Measurements from ENCODE around the gene DOCK1.

Gene DOCK1

DNA sequence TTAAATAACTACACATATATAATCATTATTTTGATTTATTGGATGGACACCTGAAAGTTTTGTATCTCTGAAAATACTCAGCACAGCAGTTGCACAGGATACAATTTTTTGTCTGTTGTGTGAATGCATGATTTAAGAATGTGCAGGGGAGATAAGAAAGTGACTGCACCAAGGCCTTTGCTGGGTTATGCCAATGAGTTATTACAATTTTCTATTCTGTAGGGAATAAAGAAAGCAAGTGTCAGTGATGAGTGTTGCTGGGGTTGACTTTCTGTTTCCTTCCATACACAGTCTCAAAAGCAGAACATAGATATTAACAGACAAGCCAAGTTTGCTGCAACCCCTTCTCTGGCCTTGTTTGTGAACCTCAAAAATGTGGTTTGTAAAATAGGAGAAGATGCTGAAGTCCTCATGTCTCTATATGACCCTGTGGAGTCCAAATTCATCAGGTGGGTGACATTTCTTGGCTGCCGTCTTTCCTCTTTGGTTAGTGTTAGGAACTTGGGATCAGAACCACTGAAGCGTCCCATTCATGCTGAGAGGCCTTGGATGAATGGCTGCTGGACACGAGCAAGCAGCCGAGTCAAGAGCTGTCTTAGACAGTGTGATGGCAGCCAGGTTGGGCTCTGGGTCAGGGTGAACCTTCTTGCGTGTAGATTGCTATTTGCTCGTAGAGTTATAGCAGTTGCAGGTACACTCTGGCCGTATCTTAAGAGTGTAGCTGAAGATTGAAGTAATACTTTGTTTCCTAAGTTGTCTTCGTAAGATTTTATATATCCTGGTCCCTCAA lies 92.8 kb downstream of the DOCK1 start:
- TF ChIP-seq, protein P1, sequence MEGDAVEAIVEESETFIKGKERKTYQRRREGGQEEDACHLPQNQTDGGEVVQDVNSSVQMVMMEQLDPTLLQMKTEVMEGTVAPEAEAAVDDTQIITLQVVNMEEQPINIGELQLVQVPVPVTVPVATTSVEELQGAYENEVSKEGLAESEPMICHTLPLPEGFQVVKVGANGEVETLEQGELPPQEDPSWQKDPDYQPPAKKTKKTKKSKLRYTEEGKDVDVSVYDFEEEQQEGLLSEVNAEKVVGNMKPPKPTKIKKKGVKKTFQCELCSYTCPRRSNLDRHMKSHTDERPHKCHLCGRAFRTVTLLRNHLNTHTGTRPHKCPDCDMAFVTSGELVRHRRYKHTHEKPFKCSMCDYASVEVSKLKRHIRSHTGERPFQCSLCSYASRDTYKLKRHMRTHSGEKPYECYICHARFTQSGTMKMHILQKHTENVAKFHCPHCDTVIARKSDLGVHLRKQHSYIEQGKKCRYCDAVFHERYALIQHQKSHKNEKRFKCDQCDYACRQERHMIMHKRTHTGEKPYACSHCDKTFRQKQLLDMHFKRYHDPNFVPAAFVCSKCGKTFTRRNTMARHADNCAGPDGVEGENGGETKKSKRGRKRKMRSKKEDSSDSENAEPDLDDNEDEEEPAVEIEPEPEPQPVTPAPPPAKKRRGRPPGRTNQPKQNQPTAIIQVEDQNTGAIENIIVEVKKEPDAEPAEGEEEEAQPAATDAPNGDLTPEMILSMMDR (IDR thresholded peaks at IDR 0.05; ENCODE audit: control insufficient read depth, insufficient read depth, low read depth, low read length, missing control alignments) = no peak
- H3K4me3 ChIP-seq (ENCODE audit: control insufficient read depth, low read depth, low read length) = no peak overlapping the region
- no peak for DNase-seq (ENCODE audit: low read depth)

DNA sequence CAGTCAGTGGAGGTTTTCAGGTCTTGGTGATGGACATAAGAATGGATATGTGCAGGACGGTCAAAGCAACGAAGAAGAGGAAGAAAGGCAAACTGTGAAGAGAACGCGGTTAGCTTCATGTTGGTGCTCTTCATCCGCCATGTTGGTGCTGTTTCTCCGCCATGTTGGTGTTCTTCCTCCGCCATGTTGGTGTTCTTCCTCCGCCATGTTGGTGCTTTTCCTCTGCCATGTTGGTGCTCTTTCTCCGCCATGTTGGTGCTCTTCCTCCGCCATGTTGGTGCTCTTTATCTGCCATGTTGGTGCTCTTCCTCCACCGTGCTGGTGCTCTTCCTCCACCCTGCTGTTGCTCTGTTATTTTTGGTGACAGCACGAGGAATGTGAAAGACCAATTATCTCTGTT lies 95.4 kb downstream of the DOCK1 start:
- TF ChIP-seq, protein P1 (IDR thresholded peaks at IDR 0.05; ENCODE audit: control insufficient read depth, insufficient read depth, low read depth, low read length, missing control alignments) = no peak
- no peak for DNase-seq (ENCODE audit: low read depth)
- no peak overlapping the region for H3K4me3 ChIP-seq (ENCODE audit: control insufficient read depth, low read depth, low read length)

DNA sequence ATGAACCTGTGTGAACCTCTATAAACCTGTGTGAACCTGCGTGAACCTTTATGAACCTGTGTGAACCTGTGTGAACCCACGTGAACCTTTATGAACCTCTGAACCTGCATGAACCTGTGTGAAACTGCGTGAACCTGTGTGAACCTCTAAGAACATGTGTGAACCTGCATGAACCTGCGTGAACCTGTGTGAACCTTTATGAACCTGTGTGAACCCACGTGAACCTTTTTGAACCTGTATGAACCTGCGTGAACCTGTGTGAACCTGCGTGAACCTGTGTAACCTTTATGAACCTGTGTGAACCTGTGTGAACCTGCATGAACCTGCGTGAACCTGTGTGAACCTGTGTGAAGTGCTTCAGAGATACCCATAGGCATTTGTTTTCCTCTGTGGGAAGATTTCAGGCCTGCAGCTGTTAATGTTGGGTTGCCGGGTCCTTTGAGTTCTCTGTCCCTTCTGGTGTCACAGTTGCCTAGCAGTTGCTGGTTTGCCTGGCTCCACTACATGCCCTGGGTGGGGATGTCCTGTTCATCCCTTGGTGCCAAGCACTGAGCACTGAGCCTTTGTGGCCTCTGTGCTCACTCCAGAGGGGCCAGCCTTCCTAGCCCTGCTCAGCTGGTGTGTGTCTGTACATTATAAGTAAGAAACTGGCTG lies 97.9 kb downstream of the DOCK1 start:
- TF ChIP-seq, protein P1 (IDR thresholded peaks at IDR 0.05; ENCODE audit: control insufficient read depth, insufficient read depth, low read depth, low read length, missing control alignments) = no peak
- no peak for DNase-seq (ENCODE audit: low read depth)
- H3K4me3 ChIP-seq (ENCODE audit: control insufficient read depth, low read depth, low read length) = no peak overlapping the region

DNA sequence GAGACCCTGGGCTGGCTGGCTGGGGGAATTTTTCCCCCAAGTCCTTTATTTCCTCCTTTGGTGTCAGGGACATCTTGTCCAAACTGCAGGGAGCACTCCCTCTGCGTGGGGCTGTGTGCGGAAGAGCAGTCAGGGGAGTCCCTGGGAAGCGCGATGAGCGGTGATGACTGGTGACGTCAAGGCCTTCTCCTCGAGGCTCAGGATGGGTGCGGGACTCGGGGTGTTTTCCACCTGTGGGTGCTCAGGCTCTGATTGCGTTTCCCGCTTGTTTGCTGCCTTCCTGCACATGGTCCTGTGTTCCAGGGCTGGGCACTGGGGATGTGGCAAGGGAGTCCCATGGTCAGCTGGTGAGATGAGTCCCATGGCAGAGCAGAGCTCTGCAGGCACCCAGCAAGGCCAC lies 101.2 kb downstream of the DOCK1 start:
- no peak overlapping the region for H3K4me3 ChIP-seq (ENCODE audit: control insufficient read depth, low read depth, low read length)
- no peak for DNase-seq (ENCODE audit: low read depth)
- TF ChIP-seq, protein P1 (IDR thresholded peaks at IDR 0.05; ENCODE audit: control insufficient read depth, insufficient read depth, low read depth, low read length, missing control alignments) = no peak

DNA sequence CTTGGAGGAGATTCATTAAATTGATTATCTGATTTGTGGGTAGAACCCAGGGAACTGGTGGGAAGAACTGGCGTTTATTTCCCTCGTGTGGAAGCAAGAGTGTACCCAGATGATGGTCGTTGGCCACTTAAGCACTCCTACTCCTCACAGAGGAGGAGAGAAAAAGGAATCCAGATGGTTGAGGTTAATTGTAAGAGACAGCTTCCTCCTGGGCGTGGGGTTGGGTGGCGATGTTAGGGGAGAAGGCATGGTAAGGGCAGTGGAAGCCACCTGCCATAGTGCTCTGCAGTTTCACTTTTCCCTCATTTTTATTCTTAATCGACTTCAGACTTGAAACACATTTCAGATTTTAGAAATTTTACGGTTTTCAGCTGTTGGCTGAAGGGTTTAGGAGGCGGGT lies 104.1 kb downstream of the DOCK1 start:
- no peak overlapping the region for H3K4me3 ChIP-seq (ENCODE audit: control insufficient read depth, low read depth, low read length)
- TF ChIP-seq, protein P1 (IDR thresholded peaks at IDR 0.05; ENCODE audit: control insufficient read depth, insufficient read depth, low read depth, low read length, missing control alignments) = no peak
- no peak for DNase-seq (ENCODE audit: low read depth)

DNA sequence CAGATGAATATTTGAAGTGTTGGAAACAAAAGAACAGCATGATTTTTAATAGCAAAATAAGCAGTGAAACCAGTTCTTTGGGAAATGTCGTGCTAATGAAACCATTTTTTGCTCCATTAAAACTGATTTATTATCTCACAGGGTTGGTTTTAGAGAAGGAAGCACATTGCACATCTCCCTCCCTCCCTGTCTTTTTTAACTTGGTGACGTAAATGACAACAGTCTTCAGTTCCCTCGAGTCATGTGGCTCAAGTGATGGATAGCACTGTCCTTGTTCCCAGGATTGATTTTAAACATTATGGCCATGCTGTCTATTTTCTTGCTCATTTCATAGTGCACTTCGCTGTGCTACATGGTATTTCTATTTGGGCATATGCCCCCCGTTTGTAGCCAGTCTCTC lies 105.9 kb downstream of the DOCK1 start:
- no peak overlapping the region for H3K4me3 ChIP-seq (ENCODE audit: control insufficient read depth, low read depth, low read length)
- TF ChIP-seq, protein P1 (IDR thresholded peaks at IDR 0.05; ENCODE audit: control insufficient read depth, insufficient read depth, low read depth, low read length, missing control alignments) = no peak
- DNase-seq (ENCODE audit: low read depth) = no peak
